Karpas-422 (cell line): ENCODE measurements around the gene SDK1. TPM values are rescaled to one million over a fixed set of nuclear protein-coding genes. Genes with fewer than 3 reads are reported as not detected.
"Not testable (repeated sequence)": the region's sequence is repeated elsewhere in the genome, so short reads cannot be mapped to it uniquely, and the experiment has no call there.

Experiments
- DNase-seq: peaks from one replicate; pipeline ENCODE4 v3.0.0-alpha.2; 2015
- H2AFZ ChIP-seq: fragments of 200-600 bp; sonication (generic); 2 replicates; pipeline ENCODE4 v1.6.1; 2014; ENCODE audit warnings: antibody characterized with exemption, low read length, mixed read lengths
- H3K27ac ChIP-seq: fragments of 200-600 bp; sonication (generic); 2 replicates; pipeline ENCODE4 v1.5.1; 2014; ENCODE audit warnings: mild to moderate bottlenecking, low read length, moderate library complexity
- H3K27me3 ChIP-seq: fragments of 200-600 bp; sonication (generic); 2 replicates; pipeline ENCODE4 v1.6.1; 2014; ENCODE audit warnings: low read length, mixed read lengths
- H3K36me3 ChIP-seq: fragments of 200-600 bp; sonication (generic); 2 replicates; pipeline ENCODE4 v1.6.1; 2014; ENCODE audit warnings: low read length, mixed read lengths; ENCODE audit not compliant: insufficient read depth
- H3K4me1 ChIP-seq: fragments of 200-600 bp; sonication (generic); 2 replicates; pipeline ENCODE4 v1.6.1; 2014; ENCODE audit warnings: mild to moderate bottlenecking, low read length, mixed read lengths
- H3K4me2 ChIP-seq: fragments of 200-600 bp; sonication (generic); 2 replicates; pipeline ENCODE4 v1.6.1; 2014; ENCODE audit warnings: low read length, low read depth, mild to moderate bottlenecking; ENCODE audit not compliant: poor library complexity, severe bottlenecking
- H3K4me3 ChIP-seq: fragments of 200-600 bp; sonication (generic); 2 replicates; pipeline ENCODE4 v1.5.1; 2014; ENCODE audit warnings: mild to moderate bottlenecking, antibody characterized with exemption, low read length, mixed read lengths
- H3K79me2 ChIP-seq: fragments of 200-600 bp; sonication (generic); 2 replicates; pipeline ENCODE4 v1.6.1; 2014; ENCODE audit warnings: mild to moderate bottlenecking, low read length, mixed read lengths
- H3K9ac ChIP-seq: fragments of 200-600 bp; sonication (generic); 2 replicates; pipeline ENCODE4 v1.6.0; 2014; ENCODE audit warnings: low read length
- H3K9me2 ChIP-seq: fragments of 200-600 bp; sonication (generic), shearing (Covaris generic); replicated peaks from 2 replicates; pipeline ENCODE4 v1.6.0; 2014; ENCODE audit warnings: mild to moderate bottlenecking, low read length, moderate library complexity; ENCODE audit not compliant: insufficient read depth
- H3K9me3 ChIP-seq: fragments of 300-700, 200-600 bp; sonication (generic); 2 replicates; pipeline ENCODE4 v1.6.1; 2014; ENCODE audit warnings: low read length, mixed read lengths
- H4K20me1 ChIP-seq: fragments of 200-600 bp; sonication (generic); 2 replicates; pipeline ENCODE4 v1.6.1; 2014; ENCODE audit warnings: mild to moderate bottlenecking, antibody characterized with exemption, low read length, low read depth; ENCODE audit not compliant: insufficient read depth
- total RNA-seq: library from RNA; depleted of rRNA; stranded (reverse); fragments of >200 nt; shearing (Covaris generic); gene quantifications from 2 replicates; pipeline ENCODE4 v1.2.3, GENCODE V29; 2014; ENCODE audit warnings: low replicate concordance

The SDK1 gene
- total RNA-seq, 1 experiment from 2014 or later = not detected

- Histone ChIP-seq H3K9ac (no peak overlapping the region), H3K9me3 (no peaks in the 10 kb centered on the region), H4K20me1 (no peaks in the 10 kb centered on the region), H3K36me3 (no peaks in the 10 kb centered on the region), H3K4me1 (no peaks in the 10 kb centered on the region), H2AFZ (no peak overlapping the region), H3K4me2 (no peak overlapping the region), H3K27ac (no peak overlapping the region), H3K4me3 (no peak overlapping the region), H3K79me2 (no peaks in the 10 kb centered on the region), H3K9me2 (no peaks in the 10 kb centered on the region), H3K27me3 (no peaks in the 10 kb centered on the region)
- DNase-seq = no peak
These were observed 783.2 kb downstream of the SDK1 start for GRCh38 chr7:4084271-4084670.

GRCh38 chr7:4085937-4086691 is 785.1 kb downstream of the SDK1 start:
- no peak overlapping the region for H3K4me3 ChIP-seq
- DNase-seq = no peak
- no peaks in the 10 kb centered on the region for H3K9me2 ChIP-seq
- no peaks in the 10 kb centered on the region for H3K36me3 ChIP-seq
- H2AFZ ChIP-seq = no peak overlapping the region
- no peaks in the 10 kb centered on the region for H3K9me3 ChIP-seq
- no peak overlapping the region for H3K27ac ChIP-seq
- no peaks in the 10 kb centered on the region for H4K20me1 ChIP-seq
- no peak overlapping the region for H3K9ac ChIP-seq
- no peaks in the 10 kb centered on the region for H3K79me2 ChIP-seq
- no peak overlapping the region for H3K4me2 ChIP-seq
- no peaks in the 10 kb centered on the region for H3K27me3 ChIP-seq
- no peaks in the 10 kb centered on the region for H3K4me1 ChIP-seq

DNA sequence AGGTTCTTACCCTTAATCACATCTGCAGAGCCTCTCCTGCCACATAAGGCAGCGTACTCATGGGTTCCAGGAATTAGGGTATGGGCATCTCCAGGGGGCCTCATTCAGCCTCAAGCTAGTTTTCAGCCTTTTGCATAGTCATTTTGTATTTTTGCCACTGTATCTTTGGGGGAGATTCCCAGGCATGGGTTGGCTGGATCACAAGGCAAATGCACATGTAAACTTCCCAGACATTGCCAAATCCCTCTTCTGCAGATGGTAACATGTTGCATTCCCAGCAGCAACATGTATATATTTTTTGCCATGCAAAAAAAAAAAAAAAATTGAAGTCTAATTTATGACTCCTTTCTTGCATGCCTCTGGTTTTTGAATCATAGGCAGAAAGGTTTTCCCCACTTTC is 785.7 kb downstream of the SDK1 start:
- H3K4me3 ChIP-seq = no peak overlapping the region
- no peak overlapping the region for H3K4me2 ChIP-seq
- DNase-seq = no peak
- no peaks in the 10 kb centered on the region for H4K20me1 ChIP-seq
- H3K27me3 ChIP-seq = no peaks in the 10 kb centered on the region
- H3K36me3 ChIP-seq = no peaks in the 10 kb centered on the region
- no peaks in the 10 kb centered on the region for H3K4me1 ChIP-seq
- H3K9me3 ChIP-seq = no peaks in the 10 kb centered on the region
- H3K79me2 ChIP-seq = no peaks in the 10 kb centered on the region
- no peaks in the 10 kb centered on the region for H3K9me2 ChIP-seq
- H3K9ac ChIP-seq = no peak overlapping the region
- no peak overlapping the region for H3K27ac ChIP-seq
- no peak overlapping the region for H2AFZ ChIP-seq

GRCh38 chr7:4091767-4092166 is 790.7 kb downstream of the SDK1 start:
- Histone ChIP-seq H3K27ac (no peak overlapping the region), H3K4me3 (no peak overlapping the region), H4K20me1 (no peaks in the 10 kb centered on the region), H3K9me3 (no peaks in the 10 kb centered on the region), H2AFZ (no peak overlapping the region), H3K27me3 (no peaks in the 10 kb centered on the region), H3K4me1 (no peaks in the 10 kb centered on the region), H3K36me3 (no peaks in the 10 kb centered on the region), H3K79me2 (no peaks in the 10 kb centered on the region), H3K9me2 (no peaks in the 10 kb centered on the region), H3K9ac (no peak overlapping the region), H3K4me2 (no peak overlapping the region)
- no peak for DNase-seq

DNA sequence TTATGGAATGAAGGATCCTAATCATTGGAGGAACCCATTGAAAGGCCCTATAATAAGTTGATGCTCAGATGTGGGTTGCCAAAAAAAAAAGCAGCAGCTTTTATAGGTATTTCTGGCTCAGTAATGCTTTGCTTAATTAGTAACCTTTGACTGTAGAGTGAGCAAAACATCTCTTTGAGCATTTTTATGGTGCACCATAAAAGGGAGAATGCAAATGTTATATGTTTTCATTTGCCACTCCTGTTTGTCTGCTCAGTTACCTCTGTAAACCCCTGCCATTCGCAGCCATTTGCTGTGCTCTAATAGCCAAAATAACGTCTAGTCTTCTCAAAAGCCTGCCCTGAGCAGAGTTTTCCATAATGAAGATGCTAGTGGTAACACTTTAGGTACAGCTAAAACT is 792.0 kb downstream of the SDK1 start:
- H3K9ac ChIP-seq = no peak overlapping the region
- H3K9me3 ChIP-seq = no peaks in the 10 kb centered on the region
- H3K79me2 ChIP-seq = no peaks in the 10 kb centered on the region
- DNase-seq = no peak
- no peaks in the 10 kb centered on the region for H3K4me1 ChIP-seq
- H3K4me2 ChIP-seq = no peak overlapping the region
- no peak overlapping the region for H2AFZ ChIP-seq
- H3K36me3 ChIP-seq = no peaks in the 10 kb centered on the region
- no peak overlapping the region for H3K4me3 ChIP-seq
- H3K9me2 ChIP-seq = no peaks in the 10 kb centered on the region
- no peaks in the 10 kb centered on the region for H4K20me1 ChIP-seq
- no peaks in the 10 kb centered on the region for H3K27me3 ChIP-seq
- no peak overlapping the region for H3K27ac ChIP-seq

GRCh38 chr7:4093483-4093882 is 792.4 kb downstream of the SDK1 start:
- no peak for DNase-seq
- Histone ChIP-seq H3K27me3 (no peaks in the 10 kb centered on the region), H3K4me1 (no peaks in the 10 kb centered on the region), H3K9me2 (no peaks in the 10 kb centered on the region), H3K9ac (no peak overlapping the region), H4K20me1 (no peaks in the 10 kb centered on the region), H3K9me3 (no peaks in the 10 kb centered on the region), H3K36me3 (no peaks in the 10 kb centered on the region), H3K27ac (no peak overlapping the region), H3K4me3 (no peak overlapping the region), H3K79me2 (no peaks in the 10 kb centered on the region), H3K4me2 (no peak overlapping the region), H2AFZ (no peak overlapping the region)

- H3K4me3 ChIP-seq, H3K27me3 ChIP-seq, H3K9me3 ChIP-seq, H4K20me1 ChIP-seq, H3K9me2 ChIP-seq, DNase-seq, H3K4me2 ChIP-seq, H3K4me1 ChIP-seq, H3K9ac ChIP-seq, H3K79me2 ChIP-seq, H3K27ac ChIP-seq, H3K36me3 ChIP-seq, H2AFZ ChIP-seq: not testable (repeated sequence)
These were observed 793.1 kb downstream of the SDK1 start for GRCh38 chr7:4094158-4094557.

GRCh38 chr7:4097001-4097609 is 796.1 kb downstream of the SDK1 start:
- H3K4me3 ChIP-seq = no peak overlapping the region
- H2AFZ ChIP-seq = no peak overlapping the region
- no peaks in the 10 kb centered on the region for H3K9me3 ChIP-seq
- H4K20me1 ChIP-seq = no peaks in the 10 kb centered on the region
- H3K9me2 ChIP-seq = no peaks in the 10 kb centered on the region
- H3K27me3 ChIP-seq = no peaks in the 10 kb centered on the region
- no peak overlapping the region for H3K4me2 ChIP-seq
- no peaks in the 10 kb centered on the region for H3K4me1 ChIP-seq
- no peak overlapping the region for H3K27ac ChIP-seq
- H3K36me3 ChIP-seq = no peaks in the 10 kb centered on the region
- H3K79me2 ChIP-seq = no peaks in the 10 kb centered on the region
- no peak overlapping the region for H3K9ac ChIP-seq
- no peak for DNase-seq
